H1 (cell line): ENCODE results near the gene ITM2A. TPM values are rescaled to one million over a fixed set of nuclear protein-coding genes. Genes with fewer than 3 reads are reported as not detected.

ENCODE experiments used
- CTCF ChIA-PET: fragments of 300-600 bp; sonication (Branson Sonifier 250); formaldehyde crosslinking; loops from one replicate; lab custom pipeline; 2021; ENCODE audit not compliant: partially characterized antibody; lab: Charles Lee
- POLR2A ChIA-PET: fragments of 300-600 bp; sonication (Branson Sonifier 250); formaldehyde crosslinking; loops from one replicate; lab custom pipeline; 2021; ENCODE audit warnings: inconsistent platforms; ENCODE audit not compliant: partially characterized antibody; lab: Charles Lee
- DNase-seq, 2 experiments: peaks; one replicate each; pipeline versions ENCODE4 v3.0.0 to v3.0.0-alpha.2; 2010 to 2022; ENCODE audit warnings: low spot score in 2 of 2, low read depth in 1 of 2, mixed read lengths in 1 of 2
- FAIRE-seq: peaks from 2 replicates; lab custom pipeline; 2011; peaks lifted over from hg19 to GRCh38; lab: Jason Lieb, UNC
- H2AFZ ChIP-seq: 2 replicates; pipeline ENCODE4 v1.8.1; 2012; ENCODE audit warnings: low read length, inconsistent platforms
- H2AK5ac ChIP-seq: 2 replicates; pipeline ENCODE4 v1.6.1; 2013; ENCODE audit warnings: low read depth, low read length
- H2BK120ac ChIP-seq: replicated peaks from 2 replicates; pipeline ENCODE3; 2013; ENCODE audit warnings: low read depth, low read length, inconsistent platforms
- H2BK12ac ChIP-seq: 2 replicates; pipeline ENCODE4 v1.6.1; 2013; ENCODE audit warnings: low read depth, low read length
- H2BK15ac ChIP-seq: 2 replicates; pipeline ENCODE4 v1.6.1; 2013; ENCODE audit warnings: low read length
- H2BK20ac ChIP-seq: 2 replicates; pipeline ENCODE4 v1.6.1; 2013; ENCODE audit warnings: low read length
- H2BK5ac ChIP-seq: 2 replicates; pipeline ENCODE4 v1.6.1; 2013; ENCODE audit warnings: low read depth, low read length
- H3K14ac ChIP-seq: 2 replicates; pipeline ENCODE4 v1.6.1; 2013; ENCODE audit warnings: inconsistent platforms; ENCODE audit not compliant: insufficient read length
- H3K18ac ChIP-seq: 2 replicates; pipeline ENCODE4 v1.6.1; 2013; ENCODE audit warnings: low read length; ENCODE audit errors: extremely low read depth
- H3K23ac ChIP-seq: 2 replicates; pipeline ENCODE4 v1.6.1; 2013; ENCODE audit warnings: inconsistent platforms; ENCODE audit not compliant: insufficient read length
- H3K23me2 ChIP-seq: 2 replicates; pipeline ENCODE4 v1.6.1; 2013; ENCODE audit warnings: low read depth, low read length
- H3K27ac ChIP-seq: 2 replicates; pipeline ENCODE4 v1.6.1; 2011; ENCODE audit warnings: low read depth, low read length, inconsistent platforms
- H3K27me3 ChIP-seq, 4 experiments: replicated peaks in 1 of 4; 1 replicate in 1 of 4; 2 replicates in 3 of 4; pipeline versions ENCODE4 v1.6.1 to v1.8.1; 2011 to 2013; ENCODE audit warnings: low read length in 3 of 4, mild to moderate bottlenecking in 3 of 4, inconsistent platforms in 2 of 4, mixed read lengths in 2 of 4, moderate library complexity in 1 of 4; ENCODE audit not compliant: control insufficient read depth in 3 of 4, insufficient read depth in 3 of 4; ENCODE audit errors: extremely low read depth in 1 of 4
- H3K36me3 ChIP-seq, 4 experiments: 2 replicates each; pipeline versions ENCODE4 v1.6.1 to v1.8.1; 2011 to 2013; ENCODE audit warnings: mild to moderate bottlenecking in 4 of 4, low read length in 3 of 4, moderate library complexity in 2 of 4, control low read depth in 1 of 4, inconsistent platforms in 1 of 4; ENCODE audit not compliant: insufficient read depth in 4 of 4, control insufficient read depth in 2 of 4
- H3K4ac ChIP-seq: replicated peaks from 2 replicates; pipeline ENCODE3; 2013; ENCODE audit warnings: low read length, low read depth, mixed read lengths, inconsistent platforms; ENCODE audit not compliant: insufficient read length
- H3K4me1 ChIP-seq, 4 experiments: replicated peaks in 1 of 4; 1 replicate in 1 of 4; 2 replicates in 3 of 4; pipeline versions ENCODE4 v1.6.1 to v1.8.1; 2011 to 2013; ENCODE audit warnings: low read length in 3 of 4, inconsistent platforms in 2 of 4, mixed read lengths in 1 of 4; ENCODE audit not compliant: insufficient read depth in 4 of 4, control insufficient read depth in 3 of 4
- H3K4me2 ChIP-seq, 2 experiments: 2 replicates each; pipeline versions ENCODE4 v1.6.1 to v1.8.1; 2011 to 2013; ENCODE audit warnings: low read depth in 2 of 2, low read length in 2 of 2, control low read depth in 1 of 2, inconsistent platforms in 1 of 2, mild to moderate bottlenecking in 1 of 2; ENCODE audit not compliant: insufficient read depth in 1 of 2
- H3K4me3 ChIP-seq, 4 experiments: fragments of 200-600, 300-600 bp in 1 of 4; sonication (generic), shearing (Covaris generic), sonication (Bioruptor Twin) in 1 of 4; 2 replicates each; pipeline versions ENCODE4 v1.5.1 to v1.8.1; 2011 to 2016; ENCODE audit warnings: low read length in 4 of 4, low read depth in 3 of 4, control low read depth in 2 of 4, inconsistent platforms in 2 of 4, mild to moderate bottlenecking in 2 of 4, mixed read lengths in 1 of 4, moderate library complexity in 1 of 4; ENCODE audit not compliant: insufficient read depth in 2 of 4; ENCODE audit errors: extremely low read depth in 1 of 4
- H3K56ac ChIP-seq: replicated peaks from 2 replicates; pipeline ENCODE3; 2013; ENCODE audit warnings: low read depth, mild to moderate bottlenecking, mixed read lengths, low read length, inconsistent platforms; ENCODE audit not compliant: insufficient read length
- H3K79me1 ChIP-seq: 2 replicates; pipeline ENCODE4 v1.6.1; 2013; ENCODE audit warnings: low read depth, low read length, control low read depth
- H3K79me2 ChIP-seq, 2 experiments: 2 replicates each; pipeline versions ENCODE4 v1.6.1 to v1.8.1; 2012 to 2013; ENCODE audit warnings: low read length in 2 of 2, mild to moderate bottlenecking in 2 of 2, inconsistent platforms in 1 of 2; ENCODE audit not compliant: insufficient read depth in 2 of 2, control insufficient read depth in 1 of 2
- H3K9ac ChIP-seq, 4 experiments: replicated peaks in 1 of 4; 1 replicate in 1 of 4; 2 replicates in 3 of 4; pipeline versions ENCODE4 v1.6.1 to v1.8.1; 2011 to 2013; ENCODE audit warnings: low read depth in 3 of 4, low read length in 3 of 4, control low read depth in 2 of 4, mild to moderate bottlenecking in 2 of 4, moderate library complexity in 2 of 4, inconsistent platforms in 1 of 4; ENCODE audit errors: extremely low read depth in 1 of 4
- H3K9me3 ChIP-seq, 2 experiments: 2 replicates each; pipeline versions ENCODE4 v1.6.1 to v1.8.1; 2012 to 2013; ENCODE audit warnings: mild to moderate bottlenecking in 2 of 2, moderate library complexity in 2 of 2, control low read depth in 1 of 2, inconsistent platforms in 1 of 2, low read depth in 1 of 2, low read length in 1 of 2, mixed read lengths in 1 of 2; ENCODE audit not compliant: insufficient read depth in 2 of 2
- H4K20me1 ChIP-seq, 2 experiments: replicated peaks in 1 of 2; 2 replicates each; pipeline versions ENCODE3 to v1.8.1; 2011 to 2013; ENCODE audit warnings: inconsistent platforms in 2 of 2, low read length in 2 of 2, mild to moderate bottlenecking in 1 of 2; ENCODE audit not compliant: insufficient read depth in 2 of 2, control insufficient read depth in 1 of 2
- H4K5ac ChIP-seq: 2 replicates; pipeline ENCODE4 v1.6.1; 2013; ENCODE audit warnings: low read length, low read depth, mixed read lengths, inconsistent platforms; ENCODE audit not compliant: insufficient read length
- H4K8ac ChIP-seq: 2 replicates; pipeline ENCODE4 v1.8.0; 2013; ENCODE audit warnings: mild to moderate bottlenecking, moderate library complexity, low read length, inconsistent platforms; ENCODE audit not compliant: insufficient read depth; ENCODE audit errors: extremely low read depth
- H4K91ac ChIP-seq: replicated peaks from 2 replicates; pipeline ENCODE3; 2013; ENCODE audit warnings: low read length, mixed read lengths, inconsistent platforms; ENCODE audit not compliant: insufficient read length
- BCL11A ChIP-seq, 2 experiments: IDR thresholded peaks; one replicate each; pipeline ENCODE4 v1.6.1; 2011; ENCODE audit warnings: low read depth in 2 of 2, low read length in 2 of 2, mild to moderate bottlenecking in 2 of 2
- BRCA1 ChIP-seq: IDR thresholded peaks from 2 replicates; pipeline ENCODE4 v1.6.1; 2012; ENCODE audit warnings: low read depth, low read length, improper control_type of control experiment
- EGR1 ChIP-seq: IDR thresholded peaks from 2 replicates; pipeline ENCODE4 v1.6.1; 2011; ENCODE audit warnings: low read depth, low read length, borderline replicate concordance
- JUN ChIP-seq: IDR thresholded peaks from 2 replicates; pipeline ENCODE4 v1.6.1; 2011; ENCODE audit warnings: low read depth, mild to moderate bottlenecking, improper control_type of control experiment, low read length
- MAFK ChIP-seq: IDR thresholded peaks from 2 replicates; pipeline ENCODE4 v1.6.1; 2012; ENCODE audit warnings: low read depth, mild to moderate bottlenecking, improper control_type of control experiment, low read length
- RAD21 ChIP-seq, 2 experiments: IDR thresholded peaks in 1 of 2; conservative IDR thresholded peaks in 1 of 2; 2 replicates each; pipeline ENCODE4 v1.6.1; 2011; ENCODE audit warnings: low read depth in 2 of 2, low read length in 2 of 2, improper control_type of control experiment in 1 of 2, inconsistent platforms in 1 of 2, mild to moderate bottlenecking in 1 of 2, moderate library complexity in 1 of 2
- RBBP5 ChIP-seq: IDR thresholded peaks from 2 replicates; pipeline ENCODE4 v1.7.1; 2012; ENCODE audit warnings: low read depth, mild to moderate bottlenecking, inconsistent platforms, low read length, moderate library complexity, borderline replicate concordance
- RNF2 ChIP-seq: fragments of 200-900, 300-1000 bp; sonication (generic); IDR thresholded peaks from 2 replicates; pipeline ENCODE4 v1.7.1; 2016; ENCODE audit warnings: borderline replicate concordance, low read depth, mild to moderate bottlenecking, antibody characterized with exemption, low read length; ENCODE audit not compliant: poor library complexity, severe bottlenecking; ENCODE audit errors: missing control alignments
- RXRA ChIP-seq: IDR thresholded peaks from 2 replicates; pipeline ENCODE4 v1.6.1; 2011; ENCODE audit warnings: low read depth, mild to moderate bottlenecking, low read length, moderate library complexity; ENCODE audit not compliant: insufficient read depth
- SP1 ChIP-seq: IDR thresholded peaks from 2 replicates; pipeline ENCODE4 v1.6.1; 2011; ENCODE audit warnings: low read depth, low read length
- SP4 ChIP-seq: IDR thresholded peaks from 2 replicates; pipeline ENCODE4 v1.6.1; 2012; ENCODE audit warnings: low read length, inconsistent platforms
- TBP ChIP-seq: IDR thresholded peaks from 2 replicates; pipeline ENCODE4 v1.6.1; 2011; ENCODE audit warnings: low read depth, low read length, improper control_type of control experiment
- TEAD4 ChIP-seq: IDR thresholded peaks from 2 replicates; pipeline ENCODE4 v1.6.1; 2012; ENCODE audit warnings: low read depth, low read length, inconsistent platforms, mixed read lengths
- WGBS, 2 experiments: shearing (Covaris generic) in 1 of 2; methylation state at CpG; one replicate each; pipeline versions ENCODE4 v1.1.6 to v1.1.7; 2013 to 2015; ENCODE audit warnings: low lambda C conversion rate in 2 of 2, mixed read lengths in 2 of 2, inconsistent platforms in 1 of 2, low coverage in 1 of 2, missing lambda C conversion rate in 1 of 2; ENCODE audit not compliant: insufficient replicate concordance in 2 of 2, insufficient coverage in 1 of 2, insufficient read length in 1 of 2; ENCODE audit errors: extremely low coverage in 1 of 2, missing lambda C conversion rate in 1 of 2; 5-methylcytosine and 5-hydroxymethylcytosine counted together
- polyA plus RNA-seq, 7 experiments: library from polyadenylated mRNA; depleted of rRNA in 3 of 7; stranded (reverse) in 5 of 7; unstranded in 2 of 7; fragments of >200 nt in 5 of 7; fragments of 200-250 nt in 2 of 7; gene quantifications; 1 replicate in 5 of 7; 2 replicates in 1 of 7; 4 replicates in 1 of 7; pipeline versions ENCODE4 v1.2.1 to v1.2.3, GENCODE V29; 2011 to 2013; ENCODE audit warnings: missing spikeins in 2 of 7, mixed read lengths in 2 of 7
- total RNA-seq: library from RNA; stranded (reverse); fragmentation: NEBNext Ultra II Directional; extraction: Animal tissue kit (Norgen Biotek cat#: 25700); gene quantifications from 2 replicates; pipeline ENCODE4 v1.2.1, GENCODE V29; 2021
- TF ChIP-seq, protein P1 (sequence below): IDR thresholded peaks from 2 replicates; pipeline ENCODE4 v1.6.1; 2012; ENCODE audit warnings: inconsistent platforms

The ITM2A gene
- total and polyA plus RNA-seq, 2 of the 8 experiments (the other 6 are each of a cell fraction or from before 2014, with no cell fraction given): 35.7 to 52.0 TPM

DNA sequence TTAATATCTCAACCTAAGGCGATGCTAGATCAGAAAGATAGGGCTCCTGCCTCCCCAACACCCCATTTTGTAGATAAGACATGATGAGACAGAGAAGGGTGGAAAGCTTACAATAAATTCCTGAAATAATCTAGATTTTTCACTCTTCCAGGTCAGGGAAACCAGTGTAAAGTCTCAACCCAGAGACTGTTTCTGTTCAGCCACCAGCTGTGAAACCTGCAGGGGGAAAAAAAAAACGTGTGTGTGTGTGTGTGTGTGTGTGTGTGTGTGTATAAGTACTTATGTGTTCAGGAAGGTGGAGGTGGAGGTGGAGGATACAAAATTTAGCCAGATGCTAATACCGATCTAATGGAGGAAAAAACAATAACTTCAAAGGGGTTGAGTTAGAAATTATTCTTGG, 773 bp upstream of the ITM2A start:
- H3K9ac ChIP-seq: no peak overlapping the region
- H3K18ac ChIP-seq: no peak overlapping the region
- H3K4me3 ChIP-seq: peak overlapping the region in 3 of 4 experiments; percentile 48 to 72 (median 49); a peak in 6 of 8 replicates
- 63% methylated on average over 3 of the region's 3 CpGs; no CpG with 5 or more reads in 1 of the 2 experiments for WGBS, 2 experiments
- no peaks in the 10 kb centered on the region for H3K36me3 ChIP-seq
- H4K8ac ChIP-seq: no peak overlapping the region
- H3K23me2 ChIP-seq: no peaks in the 10 kb centered on the region; the same call in 1 of the 2 replicates
- H3K14ac ChIP-seq: no peak overlapping the region
- H3K4me1 ChIP-seq: no peaks in the 10 kb centered on the region; a peak in 2 of 7 replicates
- peak overlapping the region; percentile 80 to 85 for H3K4me2 ChIP-seq
- no peak overlapping the region for H2BK12ac ChIP-seq
- no peaks in the 10 kb centered on the region for H3K27me3 ChIP-seq
- no peak overlapping the region for H2BK120ac ChIP-seq
- FAIRE-seq: no peak
- no peak overlapping the region for H2BK15ac ChIP-seq
- H3K9me3 ChIP-seq: no peaks in the 10 kb centered on the region
- no peak overlapping the region for H3K23ac ChIP-seq
- no peak overlapping the region for H2AFZ ChIP-seq
- POLR2A ChIA-PET: no interaction called here
- no peak for DNase-seq
- no peak overlapping the region for H3K56ac ChIP-seq
- no peak overlapping the region for H3K27ac ChIP-seq
- no peaks in the 10 kb centered on the region; a peak in 1 of 4 replicates for H3K79me2 ChIP-seq
- no peak overlapping the region for H4K5ac ChIP-seq
- no peak overlapping the region for H2AK5ac ChIP-seq
- CTCF ChIA-PET: interaction anchor here (0.7 to 1.2 kb wide), 3 partner anchors 44 to 68 kb away, joined by 3 to 4 read pairs (median 3); no protein-coding TSS in a partner anchor
- no peaks in the 10 kb centered on the region for H3K79me1 ChIP-seq
- no peak overlapping the region for H2BK5ac ChIP-seq
- no peaks in the 10 kb centered on the region for H4K20me1 ChIP-seq
- H3K4ac ChIP-seq: no peak overlapping the region
- no peak overlapping the region for H2BK20ac ChIP-seq
- no peak overlapping the region for H4K91ac ChIP-seq
- TF ChIP-seq RBBP5: no peak
- no peak for TF ChIP-seq TEAD4
- no peak for TF ChIP-seq BRCA1
- no peak for TF ChIP-seq SP4
- no peak for TF ChIP-seq MAFK
- no peak for TF ChIP-seq EGR1
- TF ChIP-seq TBP: no peak
- no peak for TF ChIP-seq BCL11A (IDR thresholded peaks at IDR 0.05; ENCODE audit: low read depth in 2 of 2, low read length in 2 of 2)
- TF ChIP-seq, protein P1, sequence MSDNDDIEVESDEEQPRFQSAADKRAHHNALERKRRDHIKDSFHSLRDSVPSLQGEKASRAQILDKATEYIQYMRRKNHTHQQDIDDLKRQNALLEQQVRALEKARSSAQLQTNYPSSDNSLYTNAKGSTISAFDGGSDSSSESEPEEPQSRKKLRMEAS: no peak
- no peak for TF ChIP-seq SP1
- no peak for TF ChIP-seq RAD21 (IDR thresholded peaks at IDR 0.05 in 1 of 2, conservative IDR thresholded peaks at IDR 0.05 in 1 of 2; ENCODE audit: low read depth in 2 of 2, low read length in 2 of 2)
- no peak for TF ChIP-seq RNF2
- TF ChIP-seq JUN: no peak
- TF ChIP-seq RXRA: no peak
